GM19395 (cell line): Measurements from ENCODE around the gene ANXA3.
"Not testable (repeated sequence)": the region's sequence is repeated elsewhere in the genome, so short reads cannot be mapped to it uniquely, and the experiment has no call there.

Experiments
- ATAC-seq: cut with Tn5 transposase; IDR thresholded peaks from one replicate; pipeline ENCODE4 v1.9.1; 2021; ENCODE audit warnings: mild to moderate bottlenecking, moderate library complexity; ENCODE audit not compliant: unreplicated experiment

The ANXA3 gene, protein sequence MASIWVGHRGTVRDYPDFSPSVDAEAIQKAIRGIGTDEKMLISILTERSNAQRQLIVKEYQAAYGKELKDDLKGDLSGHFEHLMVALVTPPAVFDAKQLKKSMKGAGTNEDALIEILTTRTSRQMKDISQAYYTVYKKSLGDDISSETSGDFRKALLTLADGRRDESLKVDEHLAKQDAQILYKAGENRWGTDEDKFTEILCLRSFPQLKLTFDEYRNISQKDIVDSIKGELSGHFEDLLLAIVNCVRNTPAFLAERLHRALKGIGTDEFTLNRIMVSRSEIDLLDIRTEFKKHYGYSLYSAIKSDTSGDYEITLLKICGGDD

DNA sequence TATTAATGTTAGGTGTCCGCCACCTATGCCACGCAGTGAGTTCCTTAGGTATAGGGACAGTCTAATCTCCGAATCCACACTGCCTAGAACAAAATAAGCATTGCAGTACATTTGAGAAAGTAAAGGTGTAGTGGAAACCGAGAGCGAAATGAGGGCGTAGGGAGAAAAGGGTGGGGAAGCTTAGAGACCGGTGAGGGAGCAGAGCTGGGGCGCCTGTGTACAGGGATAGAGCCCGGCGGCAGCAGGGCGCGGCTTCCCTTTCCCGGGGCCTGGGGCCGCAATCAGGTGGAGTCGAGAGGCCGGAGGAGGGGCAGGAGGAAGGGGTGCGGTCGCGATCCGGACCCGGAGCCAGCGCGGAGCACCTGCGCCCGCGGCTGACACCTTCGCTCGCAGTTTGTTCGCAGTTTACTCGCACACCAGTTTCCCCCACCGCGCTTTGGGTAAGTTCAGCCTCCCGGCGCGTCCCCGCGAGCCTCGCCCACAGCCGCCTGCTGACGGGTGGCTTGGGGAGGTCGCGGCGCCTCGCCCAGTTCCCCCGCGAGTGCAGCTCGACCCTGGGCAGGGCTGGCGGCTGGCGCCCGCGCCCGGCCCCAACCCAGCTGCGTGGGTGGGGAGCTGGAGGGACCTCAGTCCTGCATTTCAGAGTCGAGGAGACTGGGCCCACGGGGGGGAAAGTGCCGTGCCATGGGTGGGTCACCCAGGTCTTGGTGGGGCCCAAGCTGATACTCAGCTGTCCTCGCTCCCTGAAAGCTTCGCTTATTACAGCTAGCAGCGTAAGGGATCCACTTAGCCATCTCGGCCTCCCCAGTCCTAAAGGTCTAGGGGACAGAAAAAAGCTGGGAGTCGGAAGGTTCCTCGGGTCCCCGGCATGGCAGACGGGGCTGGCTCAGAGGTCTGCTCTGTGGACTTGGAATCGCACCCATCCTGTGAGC is at the start of gene ANXA3:
TSS of gene ANXA3 (plus strand) at position 351 of the 932 bp plus-strand sequence. CDS start 2,704 bp downstream, outside the sequence.
- peak; percentile 68 for ATAC-seq

DNA sequence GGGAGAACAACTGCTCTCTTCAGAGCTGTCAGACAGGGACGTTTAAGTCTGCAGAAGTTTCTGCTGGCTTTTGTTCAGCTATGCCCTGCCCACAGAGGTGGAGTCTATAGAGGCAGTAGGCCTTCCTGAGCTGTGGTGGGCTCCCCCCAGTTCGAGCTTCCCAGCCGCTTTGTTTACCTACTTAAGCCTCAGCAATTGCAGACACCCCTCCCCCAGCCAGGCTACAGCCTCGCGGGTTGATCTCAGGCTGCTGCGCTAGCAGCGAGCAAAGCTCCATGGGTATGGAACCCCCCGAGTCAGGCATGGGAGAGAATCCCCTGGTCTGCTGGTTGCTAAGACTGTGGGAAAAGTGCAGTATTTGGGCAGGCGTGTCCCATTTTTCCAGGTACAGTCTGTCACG is 45.3 kb upstream of the ANXA3 start:
- ATAC-seq: not testable (repeated sequence)

DNA sequence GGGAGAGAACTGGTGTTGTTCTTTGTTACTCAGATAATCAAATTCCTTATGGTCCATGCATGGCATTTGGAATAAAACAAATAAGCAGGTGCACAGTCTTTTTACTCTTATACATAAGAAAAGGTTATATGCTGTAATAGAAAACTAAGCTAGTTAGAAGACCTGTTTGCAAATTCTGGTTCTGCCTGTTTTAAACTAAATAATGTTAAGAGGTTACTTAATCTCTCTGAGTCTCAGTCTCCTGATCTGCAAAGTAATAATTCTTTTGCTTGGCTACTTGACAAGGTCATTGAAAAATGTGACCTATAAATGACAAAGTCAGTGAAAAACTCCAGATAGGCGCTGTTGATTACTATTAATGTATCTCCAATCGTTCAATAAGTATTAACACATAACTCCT is 42.5 kb upstream of the ANXA3 start:
- no peak for ATAC-seq

DNA sequence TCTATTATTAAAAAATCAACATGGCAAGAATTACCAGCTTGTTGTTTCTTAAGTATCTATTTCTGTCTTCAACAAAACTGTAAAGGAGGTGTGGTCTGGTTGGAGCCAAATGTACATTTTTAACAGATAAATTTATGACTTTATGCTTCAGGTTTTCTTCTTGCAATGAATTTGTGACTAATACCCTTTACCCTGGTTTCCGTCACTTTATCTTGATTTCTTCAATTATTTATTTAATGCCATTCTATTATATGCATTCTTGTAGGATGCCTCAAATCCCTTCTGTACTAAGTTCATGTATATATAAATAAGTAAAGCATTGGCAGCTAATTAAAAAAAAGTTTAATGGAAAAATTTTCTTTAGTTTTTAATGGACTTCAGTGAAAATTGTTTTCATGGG is 41.5 kb upstream of the ANXA3 start:
- no peak for ATAC-seq

DNA sequence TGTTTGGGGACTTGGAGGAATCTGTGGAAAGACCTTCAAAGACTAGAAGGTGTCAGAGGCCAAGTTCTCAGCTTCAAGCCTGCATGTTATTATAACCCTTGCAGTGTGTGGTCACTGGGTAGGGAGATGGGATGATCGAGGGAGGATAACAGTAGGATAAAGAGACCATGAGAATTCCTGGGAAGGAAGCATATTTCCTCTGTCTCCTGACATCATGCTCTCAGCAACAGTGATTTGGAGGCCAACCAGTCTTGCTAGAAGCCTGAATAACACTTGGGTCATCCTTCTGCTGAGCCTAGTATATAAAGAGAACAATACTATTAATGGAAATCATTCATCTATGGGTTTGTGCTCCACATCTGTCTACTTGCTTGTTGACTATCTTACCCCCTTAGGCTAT is 40.9 kb upstream of the ANXA3 start:
- ATAC-seq: no peak

DNA sequence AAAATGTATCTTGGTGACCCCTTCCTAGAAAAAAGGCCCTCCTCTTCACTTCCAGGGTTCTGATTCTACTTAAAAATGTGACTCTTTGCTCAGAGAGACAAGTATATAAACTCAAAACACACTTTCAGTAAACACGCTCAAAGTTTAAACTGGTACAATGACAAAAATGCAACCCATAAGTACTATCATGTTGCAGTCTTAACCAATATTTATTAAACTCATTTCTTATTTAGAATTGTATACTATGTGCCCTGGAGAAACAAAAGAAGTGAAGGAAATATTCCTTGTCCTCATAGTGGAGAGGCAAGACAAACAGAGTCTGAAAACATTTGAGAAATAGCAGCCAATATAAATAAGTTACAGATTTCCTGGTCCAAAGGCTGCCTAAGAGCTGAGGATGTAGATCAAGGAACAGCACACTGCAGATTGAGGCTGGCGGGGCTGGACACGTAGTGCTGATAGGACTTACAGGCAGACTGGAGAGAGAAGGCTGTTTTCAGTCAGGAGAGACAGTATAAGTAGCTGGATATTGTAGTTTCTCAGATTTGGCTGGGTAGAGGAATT is 39.1 kb upstream of the ANXA3 start:
- ATAC-seq: no peak

DNA sequence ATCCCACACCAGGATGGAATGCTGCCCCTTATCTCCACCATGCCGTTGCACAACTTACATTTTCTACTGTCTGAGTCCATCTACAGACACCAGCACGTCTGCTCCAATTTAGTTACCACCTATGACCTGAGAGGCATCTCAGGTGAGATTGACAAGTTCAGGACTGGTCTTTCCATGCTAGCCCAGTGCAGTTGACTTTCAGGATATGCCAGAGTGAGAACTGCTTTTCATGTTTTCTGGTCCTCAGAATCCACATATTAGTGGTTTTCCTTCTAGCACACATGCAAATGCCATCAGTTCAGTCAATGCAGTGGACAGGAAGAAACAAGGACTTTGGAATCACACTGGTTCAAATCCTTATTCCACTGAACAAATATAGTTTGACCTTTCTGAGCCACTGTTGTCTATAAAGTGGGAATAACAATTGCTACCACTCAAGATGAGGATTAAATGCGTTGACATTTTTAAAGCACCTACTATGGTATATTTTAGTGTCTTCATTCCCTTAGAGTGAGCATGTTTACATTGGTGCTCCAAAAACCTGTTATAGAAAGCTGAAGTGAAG is 38.1 kb upstream of the ANXA3 start:
- no peak for ATAC-seq

DNA sequence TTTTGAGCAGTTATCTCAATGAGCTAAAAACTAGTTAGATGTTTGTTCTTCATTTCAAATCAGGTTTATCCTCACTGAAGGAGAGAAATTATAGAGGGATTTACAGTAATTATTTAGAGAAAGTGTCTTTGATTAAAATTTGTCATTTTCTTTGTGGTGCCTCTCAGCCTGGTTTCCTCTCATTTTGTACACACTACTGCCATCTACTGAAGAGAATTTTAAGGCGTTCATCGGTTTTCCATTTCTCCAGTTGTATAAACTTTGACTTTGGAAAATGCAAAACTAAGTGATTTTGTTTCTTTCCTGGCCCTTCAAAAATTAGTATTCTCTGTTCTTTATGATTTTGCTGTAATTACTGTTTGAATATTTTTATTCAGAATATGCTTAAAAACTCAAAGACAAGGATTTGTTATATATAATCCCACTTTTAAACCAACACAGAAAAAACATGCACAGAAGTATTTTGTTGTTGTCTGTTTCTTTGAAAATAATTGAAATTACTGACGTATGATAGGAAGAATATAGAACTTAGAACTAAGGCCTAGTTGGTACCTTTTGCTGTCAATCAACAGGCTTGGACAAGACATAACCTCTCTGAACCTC is 34.4 kb upstream of the ANXA3 start:
- no peak for ATAC-seq

DNA sequence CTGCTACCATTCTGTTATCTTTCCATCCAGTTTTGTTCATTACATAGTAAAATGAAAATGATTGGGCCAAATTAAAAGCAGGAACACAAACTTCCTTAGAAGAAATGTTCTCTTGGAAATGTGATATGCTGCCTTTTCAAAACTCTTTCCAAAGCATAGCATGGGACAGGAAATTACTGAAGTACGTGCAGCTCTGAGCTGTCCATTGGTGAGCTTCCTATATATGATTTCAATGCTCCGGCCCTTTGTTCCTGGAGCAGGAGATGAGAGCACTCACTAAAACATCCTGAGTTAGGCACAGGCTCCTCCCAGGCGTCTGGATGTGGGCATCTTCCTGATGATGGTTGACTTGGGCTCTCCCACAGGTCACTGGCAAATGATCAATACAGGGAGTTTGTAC is 33.0 kb upstream of the ANXA3 start:
- ATAC-seq: no peak

DNA sequence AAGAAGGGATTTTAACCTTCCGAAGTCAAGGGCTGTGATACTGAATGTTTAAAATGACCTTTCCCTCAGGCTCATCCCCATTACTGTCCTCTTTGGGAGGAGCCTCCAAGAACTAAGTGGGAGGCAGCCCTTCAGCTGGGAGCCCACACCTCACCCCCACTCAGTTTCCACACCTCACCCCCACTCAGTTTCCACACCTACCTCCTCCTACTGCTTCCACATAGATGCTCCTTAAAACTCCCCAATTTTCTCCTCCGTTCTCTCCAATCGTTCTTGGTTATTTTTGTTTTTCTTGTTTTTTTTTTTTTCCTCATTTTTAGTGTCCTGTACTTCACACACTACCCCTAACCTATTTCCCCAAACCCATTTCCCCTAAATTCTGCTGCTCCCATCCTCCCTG is 31.6 kb upstream of the ANXA3 start:
- no peak for ATAC-seq

DNA sequence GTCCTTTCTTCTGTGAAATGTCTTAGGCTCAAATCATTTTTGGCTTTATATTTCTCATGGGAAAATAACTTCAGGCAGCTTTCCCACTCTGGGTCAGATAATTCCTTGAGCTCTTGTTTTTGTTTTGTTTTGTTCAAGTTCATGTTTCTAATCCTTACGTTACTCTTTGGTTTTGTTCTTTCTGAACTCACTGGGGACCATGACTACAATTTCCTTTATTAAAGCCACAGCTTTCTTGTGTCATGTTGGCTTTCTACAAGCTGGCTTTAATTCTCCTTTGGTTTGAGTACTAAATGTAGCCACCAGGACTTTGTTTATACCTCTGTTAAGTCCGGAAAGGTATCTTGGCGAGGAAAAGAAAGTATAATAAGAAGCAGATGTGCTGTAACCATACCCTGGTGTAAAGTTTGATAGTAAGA is 30.8 kb upstream of the ANXA3 start:
- ATAC-seq: no peak

DNA sequence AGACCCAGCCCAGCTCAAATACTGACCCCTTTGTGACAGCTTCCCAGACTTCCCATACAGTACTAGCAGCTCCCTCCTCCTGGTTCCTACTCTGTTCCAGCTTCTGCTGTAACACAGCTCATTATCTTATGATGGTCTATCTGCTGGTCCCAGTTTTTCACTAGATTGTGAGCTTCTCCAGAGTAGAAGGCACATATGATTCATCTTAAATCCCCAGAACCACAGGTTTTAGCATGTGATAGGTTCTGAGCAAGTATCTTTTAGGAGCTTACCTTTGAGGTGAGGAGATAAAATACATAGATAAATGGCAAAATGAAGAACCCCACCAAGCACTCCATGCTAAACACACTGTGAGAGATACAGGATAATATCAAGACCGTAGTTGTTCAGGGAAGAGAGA is 27.6 kb upstream of the ANXA3 start:
- ATAC-seq: no peak

DNA sequence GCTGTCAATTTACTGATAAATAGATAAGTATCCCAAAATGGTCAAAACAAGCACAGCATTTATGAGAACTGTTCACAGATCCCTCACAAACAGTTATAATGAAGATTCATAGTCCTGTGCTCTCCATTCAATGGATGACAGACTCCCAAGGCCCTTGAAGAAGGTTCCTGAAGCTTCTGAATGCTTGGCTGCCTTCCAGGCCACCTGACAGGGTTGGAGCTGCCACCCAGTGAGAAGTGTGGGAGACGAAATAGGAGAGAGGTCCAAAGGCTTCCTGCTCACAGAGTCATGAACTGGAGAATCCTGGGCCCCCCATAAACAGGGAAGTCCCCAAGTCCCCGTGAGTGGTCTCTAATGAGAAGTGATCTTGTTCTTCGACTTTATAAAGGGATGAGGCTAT is 26.0 kb upstream of the ANXA3 start:
- ATAC-seq: no peak

DNA sequence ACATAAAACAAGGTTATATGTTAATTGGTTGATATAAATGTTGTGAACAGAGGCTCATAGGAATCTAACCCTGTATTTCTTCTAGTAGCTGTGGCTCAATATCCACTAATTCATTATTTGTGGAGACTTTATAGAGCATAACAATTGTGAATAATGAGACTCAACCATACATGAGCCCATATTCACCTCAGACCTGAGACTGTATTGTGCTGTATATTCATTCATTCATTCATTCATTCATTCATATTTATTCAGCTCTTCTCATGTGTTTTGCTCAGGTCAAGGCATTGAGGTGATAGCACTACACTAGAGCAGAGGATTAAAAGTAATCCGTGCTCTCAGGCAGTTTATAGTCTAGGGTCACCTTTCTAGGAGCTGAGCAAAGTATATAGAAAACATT is 24.5 kb upstream of the ANXA3 start:
- no peak for ATAC-seq

DNA sequence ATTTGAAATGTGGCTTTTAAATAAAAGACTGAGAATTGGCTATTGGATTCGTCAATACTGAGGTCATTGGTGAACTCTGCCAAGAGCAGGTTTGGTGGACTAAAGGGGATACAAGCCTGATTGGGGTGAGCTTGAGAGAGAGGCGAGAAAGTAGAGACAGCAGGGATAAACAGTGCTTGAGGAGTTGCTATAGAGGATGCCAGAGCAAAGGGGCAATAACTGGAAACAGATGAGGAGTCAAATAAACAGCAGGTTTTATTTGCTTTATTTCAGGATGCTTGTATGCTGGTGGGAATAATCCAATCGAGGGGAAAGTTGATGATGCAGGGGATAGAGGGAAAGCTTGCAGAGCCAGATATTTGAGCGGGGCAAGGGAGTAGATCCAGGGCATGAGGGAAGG is 24.0 kb upstream of the ANXA3 start:
- ATAC-seq: no peak

DNA sequence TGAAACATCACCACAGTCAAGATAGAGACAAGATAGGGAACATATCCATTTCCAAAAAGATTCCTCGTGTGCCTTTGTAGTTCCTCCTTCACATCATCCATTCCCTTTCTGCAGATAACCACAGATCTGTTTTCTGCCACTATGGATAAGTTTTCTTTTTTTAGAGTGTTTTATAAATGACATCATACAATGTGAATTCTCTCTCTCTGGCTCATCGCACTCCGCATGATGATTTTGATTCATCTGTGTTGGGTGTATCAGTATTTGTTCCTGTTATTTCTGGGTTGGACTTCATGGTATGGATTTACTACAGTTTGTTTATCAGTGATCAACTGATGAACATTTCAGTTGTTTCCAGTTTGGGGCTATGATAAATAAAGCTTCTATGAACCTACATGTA is 23.2 kb upstream of the ANXA3 start:
- ATAC-seq: no peak

DNA sequence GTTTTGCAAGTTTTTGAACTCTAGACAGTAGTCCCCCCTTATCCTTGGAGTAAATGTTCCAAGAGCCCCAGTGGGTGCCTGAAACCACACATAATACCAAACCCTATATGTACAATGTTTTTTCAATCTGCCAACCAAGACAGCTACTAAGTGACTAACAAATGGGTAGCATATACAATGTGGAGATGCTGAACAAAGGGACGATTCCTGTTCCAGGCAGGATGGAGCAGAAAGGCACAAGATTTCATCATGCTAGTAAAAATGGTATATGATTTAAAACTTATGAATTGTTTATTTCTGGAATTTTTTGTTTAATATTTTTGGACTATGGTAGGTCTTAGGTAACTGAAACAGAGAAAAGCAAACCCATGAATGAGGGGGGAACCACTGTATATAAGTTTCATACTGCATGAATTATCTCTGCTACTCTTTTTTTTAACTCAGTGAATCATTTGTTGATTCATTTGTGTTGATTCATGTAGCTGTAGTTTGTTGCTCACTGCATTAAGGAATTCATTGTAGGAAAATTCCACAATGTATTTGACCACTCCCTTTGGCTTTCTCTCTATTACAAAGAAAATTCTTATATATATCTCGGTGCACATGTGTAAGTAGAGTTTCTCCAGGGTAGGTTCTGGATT is 21.9 kb upstream of the ANXA3 start:
- ATAC-seq: no peak

DNA sequence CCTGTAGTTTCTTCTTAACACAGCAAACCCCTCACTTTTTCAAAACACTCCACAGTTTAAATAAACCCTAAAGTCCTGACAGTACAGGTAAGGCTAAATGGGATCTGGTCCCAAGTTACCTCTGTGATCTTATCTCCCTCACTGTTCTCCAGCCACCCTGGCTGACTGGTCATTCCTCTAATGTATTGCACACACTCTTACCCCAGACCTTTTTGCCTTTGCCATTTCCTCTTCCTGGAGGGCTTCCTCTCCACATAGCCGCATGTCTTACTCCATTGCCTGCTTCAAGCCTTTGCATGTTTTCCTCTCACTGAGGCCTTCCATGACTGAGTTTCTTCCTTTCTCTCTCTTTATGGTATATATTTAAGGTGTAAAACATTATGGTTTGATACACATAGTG is 19.5 kb upstream of the ANXA3 start:
- no peak for ATAC-seq

DNA sequence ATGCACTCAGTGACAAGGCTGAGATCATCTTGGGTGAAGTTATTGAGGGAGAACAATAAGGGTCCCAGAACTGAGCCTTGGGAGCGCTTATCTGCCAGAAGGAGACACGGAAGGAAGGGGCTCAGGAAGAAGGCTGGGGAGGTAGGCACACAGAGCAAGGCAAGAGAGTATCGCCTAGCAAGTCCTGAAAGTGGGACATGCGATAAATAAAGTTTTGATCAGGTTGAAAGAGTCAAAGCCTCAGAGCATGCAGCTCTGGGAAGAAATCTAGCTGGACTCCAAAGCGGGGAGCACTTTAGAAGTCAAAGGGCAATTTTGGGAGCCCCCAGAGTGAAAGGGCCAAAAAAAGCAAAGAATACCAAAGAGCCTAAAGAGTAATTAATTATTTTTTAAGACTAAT is 17.7 kb upstream of the ANXA3 start:
- ATAC-seq: no peak

DNA sequence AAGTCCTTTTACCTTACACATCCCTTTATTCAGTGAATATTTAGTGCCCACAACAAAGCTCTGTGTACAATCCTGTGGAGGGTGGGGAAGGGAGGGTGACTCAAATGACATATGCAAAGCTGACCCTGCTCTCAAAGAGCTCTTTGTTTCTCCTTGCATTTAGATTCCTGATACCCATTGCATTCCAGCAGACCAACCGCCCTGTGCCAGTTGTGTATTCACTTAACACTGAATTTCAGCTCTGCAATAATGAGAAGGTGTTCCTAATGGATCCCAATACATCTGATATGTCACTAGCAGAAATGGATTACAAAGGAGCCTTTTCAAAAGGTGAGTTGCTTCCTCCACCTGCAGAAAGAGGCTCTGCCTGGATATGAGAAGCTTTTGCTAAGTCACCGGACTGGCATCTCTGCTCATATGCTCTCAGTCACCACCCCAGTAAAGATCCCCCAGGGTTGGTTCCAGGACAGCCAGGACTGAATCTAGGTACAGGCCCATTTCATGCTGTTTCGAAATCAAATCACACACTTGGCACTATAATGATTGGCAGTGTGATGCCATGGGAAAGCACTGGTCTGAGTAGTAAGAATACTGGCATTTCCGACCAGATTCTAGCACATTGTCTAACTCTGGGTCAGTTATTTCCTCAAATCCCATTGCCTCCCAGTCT is 17.1 kb upstream of the ANXA3 start:
- no peak for ATAC-seq
